PC-9 (cell line): ENCODE data around the gene ARL6.

Experiments
- EZH2 ChIP-seq: fragments of 200-600 bp; sonication (generic); IDR thresholded peaks from 2 replicates; pipeline ENCODE4 v1.8.0; 2017; ENCODE audit warnings: antibody characterized with exemption, low read depth
- TF ChIP-seq, protein P1 (sequence below): fragments of 200-600 bp; sonication (generic); conservative IDR thresholded peaks from 2 replicates; pipeline ENCODE4 v1.6.1; 2017; ENCODE audit warnings: mixed run types, antibody characterized with exemption, mild to moderate bottlenecking, moderate library complexity

DNA sequence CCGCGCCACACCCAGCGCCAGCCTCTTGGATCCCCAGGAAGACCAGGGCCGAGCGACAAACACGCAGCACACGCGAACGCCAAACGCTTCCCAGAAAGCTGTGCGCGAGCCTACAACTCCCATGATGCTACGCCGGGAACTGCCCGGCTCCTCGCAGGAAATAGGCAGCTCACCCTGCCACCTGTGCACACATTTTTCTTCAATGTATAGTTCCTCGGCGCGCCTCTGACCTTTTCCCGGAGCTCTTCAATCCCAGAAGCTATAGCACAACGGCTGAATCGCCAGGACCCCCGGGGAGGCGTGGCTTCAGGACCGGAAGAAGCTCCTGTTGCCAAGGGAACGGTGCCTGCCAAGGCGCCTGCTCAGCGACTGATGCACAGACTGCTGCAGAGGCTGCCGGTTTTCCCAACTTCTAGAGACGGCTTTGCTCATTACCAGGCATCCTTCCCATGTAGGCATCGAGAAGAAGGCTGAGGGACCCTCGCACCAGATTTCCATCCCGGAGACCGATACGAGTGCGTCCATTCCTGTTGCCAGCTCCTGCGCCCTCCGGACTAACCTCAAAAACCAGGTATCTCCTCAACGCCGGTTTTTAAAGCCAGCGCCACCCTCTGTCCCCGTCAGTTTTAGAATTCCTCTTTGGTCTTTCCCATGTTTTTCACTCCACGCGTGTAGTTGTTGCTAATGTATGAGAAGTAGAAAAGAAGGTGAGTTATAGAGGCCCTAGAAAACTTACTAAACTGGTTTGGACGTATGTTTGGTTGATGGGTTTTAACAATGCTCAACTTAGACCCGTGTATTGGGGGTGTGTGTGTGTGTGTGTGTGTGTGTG, at the start of gene ARL6:
- TF ChIP-seq, protein P1, sequence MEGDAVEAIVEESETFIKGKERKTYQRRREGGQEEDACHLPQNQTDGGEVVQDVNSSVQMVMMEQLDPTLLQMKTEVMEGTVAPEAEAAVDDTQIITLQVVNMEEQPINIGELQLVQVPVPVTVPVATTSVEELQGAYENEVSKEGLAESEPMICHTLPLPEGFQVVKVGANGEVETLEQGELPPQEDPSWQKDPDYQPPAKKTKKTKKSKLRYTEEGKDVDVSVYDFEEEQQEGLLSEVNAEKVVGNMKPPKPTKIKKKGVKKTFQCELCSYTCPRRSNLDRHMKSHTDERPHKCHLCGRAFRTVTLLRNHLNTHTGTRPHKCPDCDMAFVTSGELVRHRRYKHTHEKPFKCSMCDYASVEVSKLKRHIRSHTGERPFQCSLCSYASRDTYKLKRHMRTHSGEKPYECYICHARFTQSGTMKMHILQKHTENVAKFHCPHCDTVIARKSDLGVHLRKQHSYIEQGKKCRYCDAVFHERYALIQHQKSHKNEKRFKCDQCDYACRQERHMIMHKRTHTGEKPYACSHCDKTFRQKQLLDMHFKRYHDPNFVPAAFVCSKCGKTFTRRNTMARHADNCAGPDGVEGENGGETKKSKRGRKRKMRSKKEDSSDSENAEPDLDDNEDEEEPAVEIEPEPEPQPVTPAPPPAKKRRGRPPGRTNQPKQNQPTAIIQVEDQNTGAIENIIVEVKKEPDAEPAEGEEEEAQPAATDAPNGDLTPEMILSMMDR: no peak; the same call in 1 of the 2 replicates
- TF ChIP-seq EZH2: no peak
